K562 (cell line): Measurements from ENCODE around the gene TNF. TPM values are rescaled to one million over a fixed set of nuclear protein-coding genes. Genes with fewer than 3 reads are reported as not detected.

Experiments used
- ELF1 ChIP-seq: fragments of 200-800 bp; sonication (Bioruptor generic); IDR thresholded peaks from 2 replicates; pipeline ENCODE4 v1.6.1; 2016; ENCODE audit warnings: missing genetic modification characterization, missing compliant biosample characterization
- ELF4 ChIP-seq: fragments of 450-650 bp; formaldehyde crosslinking; IDR thresholded peaks from 2 replicates; pipeline ENCODE4 v1.4.0; 2022; ENCODE audit warnings: missing genetic modification characterization
- ETS2 ChIP-seq: IDR thresholded peaks from 2 replicates; pipeline ENCODE4 v1.6.1; 2016; ENCODE audit warnings: borderline replicate concordance, missing genetic modification characterization, mild to moderate bottlenecking, moderate library complexity, missing compliant biosample characterization; ENCODE audit not compliant: poor library complexity, severe bottlenecking
- GATA2 ChIP-seq: sonication (generic); formaldehyde crosslinking; IDR thresholded peaks from 2 replicates; pipeline ENCODE4 v1.4.0; 2020; ENCODE audit warnings: mild to moderate bottlenecking, missing genetic modification reagents
- HDAC6 ChIP-seq: IDR thresholded peaks from 2 replicates; pipeline ENCODE4 v1.6.1; 2012; ENCODE audit warnings: low read depth, mild to moderate bottlenecking, control low read depth, inconsistent platforms, low read length, moderate library complexity
- HNRNPH1 ChIP-seq: fragments of 200-400 bp; formaldehyde crosslinking; optimal IDR thresholded peaks from 2 replicates; pipeline ENCODE3; 2017; ENCODE audit warnings: low read depth, mild to moderate bottlenecking, low read length, moderate library complexity
- HOMEZ ChIP-seq: fragments of 250-450 bp; sonication (Bioruptor Pico); IDR thresholded peaks from 2 replicates; pipeline ENCODE4 v1.4.0; 2020; ENCODE audit warnings: mild to moderate bottlenecking, moderate library complexity
- KHSRP ChIP-seq: fragments of 450-650 bp; IDR thresholded peaks from 2 replicates; pipeline ENCODE4 v1.6.1; 2017
- MAZ ChIP-seq, 2 experiments: fragments of 450-650 bp in 1 of 2; sonication (generic) in 1 of 2; formaldehyde crosslinking; IDR thresholded peaks in 1 of 2; conservative IDR thresholded peaks in 1 of 2; 2 replicates each; pipeline versions ENCODE4 v1.4.0 to v1.5.0; 2020; ENCODE audit warnings: mild to moderate bottlenecking in 1 of 2, missing genetic modification reagents in 1 of 2
- NFIC ChIP-seq: fragments of 450-650 bp; IDR thresholded peaks from 2 replicates; pipeline ENCODE4 v1.6.1; 2017; ENCODE audit warnings: mild to moderate bottlenecking, inconsistent platforms
- NR2F6 ChIP-seq: fragments of 450-650 bp; formaldehyde crosslinking; IDR thresholded peaks from 2 replicates; pipeline ENCODE4 v1.4.0; 2020; ENCODE audit warnings: mild to moderate bottlenecking
- SNAPC5 ChIP-seq: fragments of 250-450 bp; sonication (Bioruptor Pico); IDR thresholded peaks from 2 replicates; pipeline ENCODE4 v1.8.0; 2021; ENCODE audit warnings: moderate library complexity, mild to moderate bottlenecking, inconsistent platforms
- STAT5A ChIP-seq: IDR thresholded peaks from 2 replicates; pipeline ENCODE4 v1.6.1; 2012; ENCODE audit warnings: low read length, inconsistent platforms, borderline replicate concordance
- TAF9B ChIP-seq: fragments of 450-650 bp; IDR thresholded peaks from 2 replicates; pipeline ENCODE4 v1.6.1; 2018; ENCODE audit warnings: mild to moderate bottlenecking; ENCODE audit not compliant: partially characterized antibody
- UBTF ChIP-seq, 2 experiments: IDR thresholded peaks; 2 replicates each; pipeline ENCODE4 v1.6.1; 2012; ENCODE audit warnings: improper control_type of control experiment in 2 of 2, low read depth in 2 of 2, low read length in 2 of 2, borderline replicate concordance in 1 of 2
- XRCC4 ChIP-seq: IDR thresholded peaks from one replicate; pipeline ENCODE4 v1.6.1; 2011; ENCODE audit not compliant: insufficient read depth, insufficient read length; ENCODE audit errors: extremely low read depth
- ZNF584 ChIP-seq: fragments of 200-800 bp; sonication (Bioruptor generic); IDR thresholded peaks from 2 replicates; pipeline ENCODE4 v1.6.1; 2016; ENCODE audit warnings: low read depth, mild to moderate bottlenecking, missing genetic modification characterization, missing compliant biosample characterization
- polyA plus RNA-seq, 8 experiments: library from polyadenylated mRNA; depleted of rRNA in 4 of 8; stranded (reverse) in 5 of 8; unstranded in 3 of 8; fragments of >200 nt; fragmentation: Nextera tagmentation in 2 of 8; fragmentation: Illumina TruSeq in 1 of 8; extraction: Ambion mirVana in 2 of 8; extraction: Trizol in 1 of 8; gene quantifications; 2 replicates each; pipeline versions ENCODE4 v1.2.1 to v1.2.3, GENCODE V29; 2011 to 2014; ENCODE audit warnings: inconsistent platforms in 1 of 8, missing spikeins in 1 of 8
- total RNA-seq, 7 experiments: library from RNA; depleted of rRNA in 6 of 7; stranded (reverse); fragments of >200 nt in 6 of 7; fragmentation: Illumina TruSeq in 2 of 7; extraction: Trizol in 2 of 7; gene quantifications; 2 replicates each; pipeline versions ENCODE4 v1.2.1 to v1.2.3, GENCODE V29; 2011 to 2021; ENCODE audit warnings: low replicate concordance in 1 of 7
- TF ChIP-seq, protein P1 (sequence below): sonication (generic); formaldehyde crosslinking; IDR thresholded peaks from 2 replicates; pipeline ENCODE4 v1.4.0; 2020; ENCODE audit warnings: mild to moderate bottlenecking, missing genetic modification reagents
- TF ChIP-seq, protein P2 (sequence below): fragments of 450-650 bp; IDR thresholded peaks from 2 replicates; pipeline ENCODE4 v1.6.1; 2017; ENCODE audit warnings: antibody characterized with exemption, mild to moderate bottlenecking

Gene TNF
- total and polyA plus RNA-seq, 9 of the 15 experiments (the other 6 are each of a cell fraction or from before 2014, with no cell fraction given): 0.08 to 0.40 TPM; not detected in 7

- TF ChIP-seq XRCC4: no peak
- TF ChIP-seq KHSRP: no peak
- no peak for TF ChIP-seq NFIC
- TF ChIP-seq STAT5A: no peak
- no peak for TF ChIP-seq ELF1 (tag)
- no peak for TF ChIP-seq NR2F6 (CRISPR knock-in tag)
- TF ChIP-seq MAZ (CRISPR knock-in tag; conservative IDR thresholded peaks at IDR 0.05 in 1 of 2, IDR thresholded peaks at IDR 0.05 in 1 of 2): no peak
- TF ChIP-seq UBTF (IDR thresholded peaks at IDR 0.05; ENCODE audit: borderline replicate concordance in 1 of 2, low read depth in 2 of 2, low read length in 2 of 2): no peak
- TF ChIP-seq, protein P1, sequence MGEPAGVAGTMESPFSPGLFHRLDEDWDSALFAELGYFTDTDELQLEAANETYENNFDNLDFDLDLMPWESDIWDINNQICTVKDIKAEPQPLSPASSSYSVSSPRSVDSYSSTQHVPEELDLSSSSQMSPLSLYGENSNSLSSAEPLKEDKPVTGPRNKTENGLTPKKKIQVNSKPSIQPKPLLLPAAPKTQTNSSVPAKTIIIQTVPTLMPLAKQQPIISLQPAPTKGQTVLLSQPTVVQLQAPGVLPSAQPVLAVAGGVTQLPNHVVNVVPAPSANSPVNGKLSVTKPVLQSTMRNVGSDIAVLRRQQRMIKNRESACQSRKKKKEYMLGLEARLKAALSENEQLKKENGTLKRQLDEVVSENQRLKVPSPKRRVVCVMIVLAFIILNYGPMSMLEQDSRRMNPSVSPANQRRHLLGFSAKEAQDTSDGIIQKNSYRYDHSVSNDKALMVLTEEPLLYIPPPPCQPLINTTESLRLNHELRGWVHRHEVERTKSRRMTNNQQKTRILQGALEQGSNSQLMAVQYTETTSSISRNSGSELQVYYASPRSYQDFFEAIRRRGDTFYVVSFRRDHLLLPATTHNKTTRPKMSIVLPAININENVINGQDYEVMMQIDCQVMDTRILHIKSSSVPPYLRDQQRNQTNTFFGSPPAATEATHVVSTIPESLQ: no peak
- no peak for TF ChIP-seq HNRNPH1
- no peak for TF ChIP-seq HDAC6
- TF ChIP-seq SNAPC5 (CRISPR knock-in tag): no peak
- TF ChIP-seq GATA2 (CRISPR knock-in tag): no peak
- no peak for TF ChIP-seq ETS2 (tag)
- TF ChIP-seq, protein P2, sequence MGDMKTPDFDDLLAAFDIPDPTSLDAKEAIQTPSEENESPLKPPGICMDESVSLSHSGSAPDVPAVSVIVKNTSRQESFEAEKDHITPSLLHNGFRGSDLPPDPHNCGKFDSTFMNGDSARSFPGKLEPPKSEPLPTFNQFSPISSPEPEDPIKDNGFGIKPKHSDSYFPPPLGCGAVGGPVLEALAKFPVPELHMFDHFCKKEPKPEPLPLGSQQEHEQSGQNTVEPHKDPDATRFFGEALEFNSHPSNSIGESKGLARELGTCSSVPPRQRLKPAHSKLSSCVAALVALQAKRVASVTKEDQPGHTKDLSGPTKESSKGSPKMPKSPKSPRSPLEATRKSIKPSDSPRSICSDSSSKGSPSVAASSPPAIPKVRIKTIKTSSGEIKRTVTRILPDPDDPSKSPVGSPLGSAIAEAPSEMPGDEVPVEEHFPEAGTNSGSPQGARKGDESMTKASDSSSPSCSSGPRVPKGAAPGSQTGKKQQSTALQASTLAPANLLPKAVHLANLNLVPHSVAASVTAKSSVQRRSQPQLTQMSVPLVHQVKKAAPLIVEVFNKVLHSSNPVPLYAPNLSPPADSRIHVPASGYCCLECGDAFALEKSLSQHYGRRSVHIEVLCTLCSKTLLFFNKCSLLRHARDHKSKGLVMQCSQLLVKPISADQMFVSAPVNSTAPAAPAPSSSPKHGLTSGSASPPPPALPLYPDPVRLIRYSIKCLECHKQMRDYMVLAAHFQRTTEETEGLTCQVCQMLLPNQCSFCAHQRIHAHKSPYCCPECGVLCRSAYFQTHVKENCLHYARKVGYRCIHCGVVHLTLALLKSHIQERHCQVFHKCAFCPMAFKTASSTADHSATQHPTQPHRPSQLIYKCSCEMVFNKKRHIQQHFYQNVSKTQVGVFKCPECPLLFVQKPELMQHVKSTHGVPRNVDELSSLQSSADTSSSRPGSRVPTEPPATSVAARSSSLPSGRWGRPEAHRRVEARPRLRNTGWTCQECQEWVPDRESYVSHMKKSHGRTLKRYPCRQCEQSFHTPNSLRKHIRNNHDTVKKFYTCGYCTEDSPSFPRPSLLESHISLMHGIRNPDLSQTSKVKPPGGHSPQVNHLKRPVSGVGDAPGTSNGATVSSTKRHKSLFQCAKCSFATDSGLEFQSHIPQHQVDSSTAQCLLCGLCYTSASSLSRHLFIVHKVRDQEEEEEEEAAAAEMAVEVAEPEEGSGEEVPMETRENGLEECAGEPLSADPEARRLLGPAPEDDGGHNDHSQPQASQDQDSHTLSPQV: no peak
- no peak for TF ChIP-seq HOMEZ (CRISPR knock-in tag)
- TF ChIP-seq TAF9B: no peak
- TF ChIP-seq ELF4 (CRISPR knock-in tag): no peak
- 0 out of 2 replicates have a peak, but pooled peaks have one; percentile 9 for TF ChIP-seq ZNF584 (CRISPR knock-in tag)
Measured at GRCh38 chr6:31560697-31561058, 14.7 kb upstream of the TNF start (continued).
